Measurements from ENCODE around the gene WWOX. TPM values are rescaled to one million over a fixed set of nuclear protein-coding genes. Genes with fewer than 3 reads are reported as not detected.

The WWOX gene
- total RNA-seq, 1 donor from 2014 or later = 12.6 TPM

- no peak for TF ChIP-seq CTCF (IDR thresholded peaks at IDR 0.05; ENCODE audit: insufficient read depth, low read length, severe bottlenecking)
- no peaks in the 10 kb centered on the region for H3K36me3 ChIP-seq (ENCODE audit: control insufficient read depth, insufficient read depth, low read length)
- no peaks in the 10 kb centered on the region for H3K27me3 ChIP-seq (ENCODE audit: control insufficient read depth, insufficient read depth, low read length)
- DNase-seq (ENCODE audit: low read depth) (no peak), FAIRE-seq (no peak)
- no peak overlapping the region for H3K4me3 ChIP-seq (ENCODE audit: low read depth, low read length)
Observed at GRCh38 chr16:78542419-78542818, 443.0 kb downstream of the WWOX start.

- no peaks in the 10 kb centered on the region for H3K27me3 ChIP-seq (ENCODE audit: control insufficient read depth, insufficient read depth, low read length)
- FAIRE-seq (peak; percentile 87), DNase-seq (ENCODE audit: low read depth) (no peak)
- no peaks in the 10 kb centered on the region for H3K36me3 ChIP-seq (ENCODE audit: control insufficient read depth, insufficient read depth, low read length)
- no peak overlapping the region for H3K4me3 ChIP-seq (ENCODE audit: low read depth, low read length)
- TF ChIP-seq CTCF (IDR thresholded peaks at IDR 0.05; ENCODE audit: insufficient read depth, low read length, severe bottlenecking) = no peak
Observed at GRCh38 chr16:78543023-78543422, 443.6 kb downstream of the WWOX start.

GRCh38 chr16:78549366-78549765 is 449.9 kb downstream of the WWOX start:
- no peak for FAIRE-seq
- Histone ChIP-seq H3K36me3 (ENCODE audit: control insufficient read depth, insufficient read depth, low read length) (no peaks in the 10 kb centered on the region), H3K27me3 (ENCODE audit: control insufficient read depth, insufficient read depth, low read length) (no peaks in the 10 kb centered on the region), H3K4me3 (ENCODE audit: low read depth, low read length) (no peak overlapping the region)
- no peak for DNase-seq (ENCODE audit: low read depth)
- TF ChIP-seq CTCF (IDR thresholded peaks at IDR 0.05; ENCODE audit: insufficient read depth, low read length, severe bottlenecking) = no peak

GRCh38 chr16:78551487-78552085 is 452.1 kb downstream of the WWOX start:
- Histone ChIP-seq H3K4me3 (ENCODE audit: low read depth, low read length) (no peak overlapping the region), H3K27me3 (ENCODE audit: control insufficient read depth, insufficient read depth, low read length) (no peaks in the 10 kb centered on the region), H3K36me3 (ENCODE audit: control insufficient read depth, insufficient read depth, low read length) (no peaks in the 10 kb centered on the region)
- TF ChIP-seq CTCF (IDR thresholded peaks at IDR 0.05; ENCODE audit: insufficient read depth, low read length, severe bottlenecking) = no peak
- DNase-seq (ENCODE audit: low read depth) (no peak), FAIRE-seq (no peak)

GRCh38 chr16:78552106-78552675 is 452.7 kb downstream of the WWOX start:
- no peak overlapping the region for H3K4me3 ChIP-seq (ENCODE audit: low read depth, low read length)
- FAIRE-seq (no peak), DNase-seq (ENCODE audit: low read depth) (no peak)
- H3K36me3 ChIP-seq (ENCODE audit: control insufficient read depth, insufficient read depth, low read length) = no peaks in the 10 kb centered on the region
- no peak for TF ChIP-seq CTCF (IDR thresholded peaks at IDR 0.05; ENCODE audit: insufficient read depth, low read length, severe bottlenecking)
- H3K27me3 ChIP-seq (ENCODE audit: control insufficient read depth, insufficient read depth, low read length) = no peaks in the 10 kb centered on the region

GRCh38 chr16:78552716-78553115 is 453.3 kb downstream of the WWOX start:
- no peak for TF ChIP-seq CTCF (IDR thresholded peaks at IDR 0.05; ENCODE audit: insufficient read depth, low read length, severe bottlenecking)
- H3K4me3 ChIP-seq (ENCODE audit: low read depth, low read length) = no peak overlapping the region
- H3K27me3 ChIP-seq (ENCODE audit: control insufficient read depth, insufficient read depth, low read length) = no peaks in the 10 kb centered on the region
- DNase-seq (ENCODE audit: low read depth) = peak; percentile 29
- H3K36me3 ChIP-seq (ENCODE audit: control insufficient read depth, insufficient read depth, low read length) = no peaks in the 10 kb centered on the region
- FAIRE-seq = no peak

All from bronchial epithelial cell (primary cell).